ENCODE results near the gene LRBA. TPM values are rescaled to one million over a fixed set of nuclear protein-coding genes. Genes with fewer than 3 reads are reported as not detected.

The LRBA gene
- total and polyA plus RNA-seq, 2 donors (not counting 3 experiments of a cell fraction or from before 2014, with no cell fraction given): 18.0 to 35.1 TPM

DNA sequence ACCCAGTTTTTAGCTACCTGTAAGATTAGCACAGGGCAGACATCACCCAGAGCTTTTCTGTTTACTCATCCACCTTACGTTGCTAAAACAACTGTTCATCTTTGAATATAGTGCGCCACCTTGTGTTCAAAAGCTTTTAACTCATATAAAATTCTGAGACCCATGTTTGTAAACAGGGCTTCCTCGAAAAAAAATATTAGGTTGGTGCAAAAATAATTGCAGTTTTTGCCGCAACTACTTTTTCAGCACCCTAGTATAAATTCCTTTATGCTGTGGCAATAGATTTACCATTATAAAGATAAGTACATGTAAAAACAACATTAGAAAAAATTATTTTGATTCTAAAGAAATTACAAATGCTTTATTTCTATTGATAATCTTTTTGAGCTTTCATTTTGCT is 147.9 kb downstream of the LRBA start:
- FAIRE-seq (peak; percentile 85), DNase-seq (ENCODE audit: low read depth, low spot score) (peak; percentile 84)
- Histone ChIP-seq H2AFZ (ENCODE audit: low read depth, low read length) (no peak overlapping the region), H3K4me1 (ENCODE audit: control insufficient read depth, extremely low read depth, insufficient read depth, low read length) (no peaks in the 10 kb centered on the region), H3K27ac (ENCODE audit: insufficient read depth, low read depth, low read length) (no peak overlapping the region), H3K36me3 (ENCODE audit: control insufficient read depth in 2 of 2, extremely low read depth in 1 of 2, insufficient read depth in 2 of 2, low read length in 2 of 2) (no peaks in the 10 kb centered on the region), H3K9me3 (replicated peaks; ENCODE audit: control insufficient read depth, insufficient read depth, low read length) (no peaks in the 10 kb centered on the region), H4K20me1 (replicated peaks; ENCODE audit: control insufficient read depth, extremely low read depth, insufficient read depth, low read length) (no peaks in the 10 kb centered on the region), H3K27me3 (ENCODE audit: control insufficient read depth in 2 of 2, insufficient read depth in 2 of 2, low read length in 2 of 2) (no peaks in the 10 kb centered on the region), H3K9ac (replicated peaks; ENCODE audit: extremely low read depth, insufficient read depth, low read length) (no peak overlapping the region), H3K4me2 (ENCODE audit: insufficient read depth, low read length) (no peak overlapping the region), H3K79me2 (ENCODE audit: control insufficient read depth, insufficient read depth, low read length) (no peaks in the 10 kb centered on the region), H3K4me3 (replicated peaks in 1 of 3; ENCODE audit: insufficient read depth in 1 of 3, low read depth in 1 of 3, low read length in 3 of 3) (no peak overlapping the region), H3K9me1 (replicated peaks; ENCODE audit: control insufficient read depth, extremely low read depth, insufficient read depth, low read length) (no peaks in the 10 kb centered on the region)
- dilution Hi-C loops (cut with MboI; ENCODE audit: extremely low pct_ligation_motif_present, low sequenced_read_pairs): no loop called here
- no TSS peak for BruUV-seq (replicated peaks)
- intact Hi-C loops (cut with micrococcal nuclease): loop anchor here (1.0 to 5.0 kb wide), 6 partner anchors 95 to 885 kb away; no protein-coding TSS in a partner anchor
- ChIA-PET CTCF (interaction anchor here (0.6 to 5.0 kb wide), 126 partner anchors 8 to 1356 kb away, joined by 3 to 212 read pairs (median 4); no protein-coding TSS in a partner anchor), POLR2A (interaction anchor here (0.6 kb wide), 1 partner anchor 18 kb away, joined by 5 read pairs; no protein-coding TSS in a partner anchor)
- no peak for TF ChIP-seq GATA2 (IDR thresholded peaks at IDR 0.05; ENCODE audit: insufficient read depth, insufficient read length, low read depth, low read length)
- TF ChIP-seq, protein P1, sequence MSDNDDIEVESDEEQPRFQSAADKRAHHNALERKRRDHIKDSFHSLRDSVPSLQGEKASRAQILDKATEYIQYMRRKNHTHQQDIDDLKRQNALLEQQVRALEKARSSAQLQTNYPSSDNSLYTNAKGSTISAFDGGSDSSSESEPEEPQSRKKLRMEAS (IDR thresholded peaks at IDR 0.05; ENCODE audit: insufficient read depth, insufficient read length): no peak
- TF ChIP-seq, protein P2, sequence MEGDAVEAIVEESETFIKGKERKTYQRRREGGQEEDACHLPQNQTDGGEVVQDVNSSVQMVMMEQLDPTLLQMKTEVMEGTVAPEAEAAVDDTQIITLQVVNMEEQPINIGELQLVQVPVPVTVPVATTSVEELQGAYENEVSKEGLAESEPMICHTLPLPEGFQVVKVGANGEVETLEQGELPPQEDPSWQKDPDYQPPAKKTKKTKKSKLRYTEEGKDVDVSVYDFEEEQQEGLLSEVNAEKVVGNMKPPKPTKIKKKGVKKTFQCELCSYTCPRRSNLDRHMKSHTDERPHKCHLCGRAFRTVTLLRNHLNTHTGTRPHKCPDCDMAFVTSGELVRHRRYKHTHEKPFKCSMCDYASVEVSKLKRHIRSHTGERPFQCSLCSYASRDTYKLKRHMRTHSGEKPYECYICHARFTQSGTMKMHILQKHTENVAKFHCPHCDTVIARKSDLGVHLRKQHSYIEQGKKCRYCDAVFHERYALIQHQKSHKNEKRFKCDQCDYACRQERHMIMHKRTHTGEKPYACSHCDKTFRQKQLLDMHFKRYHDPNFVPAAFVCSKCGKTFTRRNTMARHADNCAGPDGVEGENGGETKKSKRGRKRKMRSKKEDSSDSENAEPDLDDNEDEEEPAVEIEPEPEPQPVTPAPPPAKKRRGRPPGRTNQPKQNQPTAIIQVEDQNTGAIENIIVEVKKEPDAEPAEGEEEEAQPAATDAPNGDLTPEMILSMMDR (IDR thresholded peaks at IDR 0.05; ENCODE audit: extremely low read depth in 1 of 2, insufficient read depth in 1 of 2, low read depth in 1 of 2, low read length in 2 of 2): peak; percentile 20 to 30
- TF ChIP-seq POLR2A (IDR thresholded peaks at IDR 0.05; ENCODE audit: low read depth, low read length): no peak
- TF ChIP-seq POLR2AphosphoS5 (IDR thresholded peaks at IDR 0.05; ENCODE audit: insufficient read depth, low read depth, low read length): no peak

DNA sequence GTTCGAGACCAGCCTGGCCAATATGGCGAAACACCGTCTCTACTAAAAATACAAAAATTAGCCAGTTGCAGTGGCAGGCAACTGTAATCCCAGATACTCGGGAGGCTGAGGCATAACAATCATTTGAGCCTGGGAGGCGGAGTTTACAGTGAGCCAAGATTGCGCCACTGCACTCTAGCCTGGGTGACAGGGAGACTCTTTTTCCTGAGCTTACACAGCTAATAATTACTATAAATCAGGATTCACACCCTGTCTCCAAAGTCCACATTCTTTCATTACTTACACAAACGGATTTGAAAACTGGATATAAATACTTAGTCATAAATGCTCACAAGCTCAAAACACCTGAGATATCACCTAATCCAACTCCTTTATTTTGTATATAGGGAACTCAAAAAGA is 151.6 kb downstream of the LRBA start:
- intact Hi-C loops (cut with micrococcal nuclease): no loop called here
- TF ChIP-seq JUN (IDR thresholded peaks at IDR 0.05; ENCODE audit: borderline replicate concordance, insufficient read depth, insufficient read length, low read depth) (no peak), POLR2AphosphoS5 (IDR thresholded peaks at IDR 0.05; ENCODE audit: insufficient read depth, low read depth, low read length) (no peak), GATA2 (IDR thresholded peaks at IDR 0.05; ENCODE audit: insufficient read depth, insufficient read length, low read depth, low read length) (no peak), EZH2 (IDR thresholded peaks at IDR 0.05; ENCODE audit: borderline replicate concordance, low read depth, low read length, severe bottlenecking) (no peak), MYC (IDR thresholded peaks at IDR 0.05; ENCODE audit: low read depth, low read length) (no peak), FOS (IDR thresholded peaks at IDR 0.05; ENCODE audit: borderline replicate concordance, insufficient read depth, low read length) (no peak), POLR2A (IDR thresholded peaks at IDR 0.05; ENCODE audit: low read depth, low read length) (no peak)
- TF ChIP-seq, protein P2 (IDR thresholded peaks at IDR 0.05; ENCODE audit: extremely low read depth in 1 of 2, insufficient read depth in 1 of 2, low read depth in 1 of 2, low read length in 2 of 2): no peak
- TF ChIP-seq, protein P1 (IDR thresholded peaks at IDR 0.05; ENCODE audit: insufficient read depth, insufficient read length): no peak
- DNase-seq (ENCODE audit: low read depth, low spot score) (no peak), FAIRE-seq (no peak)
- Histone ChIP-seq H3K36me3 (ENCODE audit: control insufficient read depth in 2 of 2, extremely low read depth in 1 of 2, insufficient read depth in 2 of 2, low read length in 2 of 2) (no peaks in the 10 kb centered on the region), H3K9me3 (replicated peaks; ENCODE audit: control insufficient read depth, insufficient read depth, low read length) (no peaks in the 10 kb centered on the region), H3K4me2 (ENCODE audit: insufficient read depth, low read length) (no peak overlapping the region), H3K4me1 (ENCODE audit: control insufficient read depth, extremely low read depth, insufficient read depth, low read length) (no peaks in the 10 kb centered on the region), H3K79me2 (ENCODE audit: control insufficient read depth, insufficient read depth, low read length) (no peaks in the 10 kb centered on the region), H3K27ac (ENCODE audit: insufficient read depth, low read depth, low read length) (no peak overlapping the region), H3K27me3 (ENCODE audit: control insufficient read depth in 2 of 2, insufficient read depth in 2 of 2, low read length in 2 of 2) (no peaks in the 10 kb centered on the region), H3K4me3 (replicated peaks in 1 of 3; ENCODE audit: insufficient read depth in 1 of 3, low read depth in 1 of 3, low read length in 3 of 3) (no peak overlapping the region), H2AFZ (ENCODE audit: low read depth, low read length) (no peak overlapping the region), H4K20me1 (replicated peaks; ENCODE audit: control insufficient read depth, extremely low read depth, insufficient read depth, low read length) (no peaks in the 10 kb centered on the region), H3K9ac (replicated peaks; ENCODE audit: extremely low read depth, insufficient read depth, low read length) (no peak overlapping the region), H3K9me1 (replicated peaks; ENCODE audit: control insufficient read depth, extremely low read depth, insufficient read depth, low read length) (no peaks in the 10 kb centered on the region)
- ChIA-PET CTCF (interaction anchor here (2.6 kb wide), 1 partner anchor 566 kb away, joined by 9 read pairs; no protein-coding TSS in a partner anchor), POLR2A (no interaction called here)
- no TSS peak for BruUV-seq (replicated peaks)
- dilution Hi-C loops (cut with MboI; ENCODE audit: extremely low pct_ligation_motif_present, low sequenced_read_pairs): no loop called here
